H9 (cell line): ENCODE results near the gene YY1. TPM values are rescaled to one million over a fixed set of nuclear protein-coding genes. Genes with fewer than 3 reads are reported as not detected.
A peak's percentile ranks its signal among the peaks of the same experiment; 100 is the strongest.
"Not testable (repeated sequence)": the region's sequence is repeated elsewhere in the genome, so short reads cannot be mapped to it uniquely, and the experiment has no call there.

Experiments used
- DNase-seq: peaks from one replicate; pipeline ENCODE4 v3.0.0-alpha.2; 2017
- H2AFZ ChIP-seq: one replicate; pipeline ENCODE4 v1.6.1; 2013; ENCODE audit warnings: mild to moderate bottlenecking, low read length, control low read depth, moderate library complexity
- H2AK5ac ChIP-seq: 2 replicates; pipeline ENCODE4 v1.6.1; 2013; ENCODE audit warnings: low read length, control low read depth, mixed read lengths; ENCODE audit not compliant: insufficient read length
- H2BK120ac ChIP-seq: one replicate; pipeline ENCODE4 v1.6.1; 2013; ENCODE audit warnings: low read depth, mild to moderate bottlenecking, low read length, control low read depth, inconsistent platforms; ENCODE audit not compliant: poor library complexity, severe bottlenecking
- H2BK12ac ChIP-seq: 2 replicates; pipeline ENCODE4 v1.6.1; 2013; ENCODE audit warnings: low read length, control low read depth, mixed read lengths, low read depth; ENCODE audit not compliant: insufficient read length
- H2BK15ac ChIP-seq: 2 replicates; pipeline ENCODE4 v1.6.1; 2013; ENCODE audit warnings: low read depth, low read length, control low read depth
- H2BK20ac ChIP-seq: one replicate; pipeline ENCODE4 v1.6.1; 2013; ENCODE audit warnings: low read depth, mild to moderate bottlenecking, low read length, control low read depth, inconsistent platforms; ENCODE audit not compliant: poor library complexity, severe bottlenecking
- H2BK5ac ChIP-seq: 2 replicates; pipeline ENCODE4 v1.6.1; 2013; ENCODE audit warnings: low read length, control low read depth, mixed read lengths; ENCODE audit not compliant: insufficient read length
- H3K14ac ChIP-seq: 2 replicates; pipeline ENCODE4 v1.6.1; 2013; ENCODE audit warnings: low read length, control low read depth; ENCODE audit not compliant: insufficient read depth
- H3K18ac ChIP-seq: 2 replicates; pipeline ENCODE4 v1.6.1; 2013; ENCODE audit warnings: low read depth, mild to moderate bottlenecking, mixed read lengths, low read length, control low read depth; ENCODE audit not compliant: insufficient read length
- H3K23ac ChIP-seq: 2 replicates; pipeline ENCODE4 v1.6.1; 2013; ENCODE audit warnings: low read length, control low read depth, mixed read lengths, low read depth; ENCODE audit not compliant: insufficient read length
- H3K23me2 ChIP-seq: 2 replicates; pipeline ENCODE4 v1.6.1; 2013; ENCODE audit warnings: low read depth, mild to moderate bottlenecking, mixed read lengths, low read length, control low read depth; ENCODE audit not compliant: insufficient read length, poor library complexity, severe bottlenecking
- H3K27ac ChIP-seq: 2 replicates; pipeline ENCODE4 v1.5.1; 2013; ENCODE audit warnings: low read length, control low read depth, mixed read lengths, low read depth; ENCODE audit not compliant: insufficient read length
- H3K27me3 ChIP-seq: 2 replicates; pipeline ENCODE4 v1.6.1; 2013; ENCODE audit warnings: low read length, control low read depth, inconsistent platforms; ENCODE audit not compliant: insufficient read depth
- H3K4ac ChIP-seq: 2 replicates; pipeline ENCODE4 v1.6.1; 2013; ENCODE audit warnings: low read depth, mild to moderate bottlenecking, control low read depth, inconsistent platforms, low read length, moderate library complexity
- H3K4me1 ChIP-seq: 2 replicates; pipeline ENCODE4 v1.6.1; 2013; ENCODE audit warnings: low read length, control low read depth, inconsistent platforms; ENCODE audit not compliant: insufficient read depth
- H3K4me2 ChIP-seq: 2 replicates; pipeline ENCODE4 v1.6.1; 2013; ENCODE audit warnings: low read length, control low read depth, mixed read lengths; ENCODE audit not compliant: insufficient read length, insufficient read depth
- H3K56ac ChIP-seq: 2 replicates; pipeline ENCODE4 v1.6.1; 2013; ENCODE audit warnings: low read depth, mild to moderate bottlenecking, mixed read lengths, low read length, control low read depth; ENCODE audit not compliant: insufficient read length
- H3K79me1 ChIP-seq: 2 replicates; pipeline ENCODE4 v1.6.1; 2013; ENCODE audit warnings: low read depth, mild to moderate bottlenecking, moderate library complexity, low read length, control low read depth, inconsistent platforms; ENCODE audit not compliant: insufficient read depth, poor library complexity, severe bottlenecking
- H3K79me2 ChIP-seq: 2 replicates; pipeline ENCODE4 v1.6.1; 2013; ENCODE audit warnings: low read length, control low read depth, inconsistent platforms; ENCODE audit not compliant: insufficient read depth
- H3K9ac ChIP-seq: 2 replicates; pipeline ENCODE4 v1.6.1; 2013; ENCODE audit warnings: low read length, control low read depth, mixed read lengths; ENCODE audit not compliant: insufficient read length; ENCODE audit errors: extremely low read depth
- H3K9me3 ChIP-seq: one replicate; pipeline ENCODE4 v1.6.1; 2013; ENCODE audit warnings: low read depth, low read length, inconsistent platforms; ENCODE audit not compliant: control insufficient read depth
- H3T11ph ChIP-seq: one replicate; pipeline ENCODE4 v1.6.1; 2013; ENCODE audit warnings: mild to moderate bottlenecking, low read length, control low read depth, inconsistent platforms
- H4K20me1 ChIP-seq: one replicate; pipeline ENCODE4 v1.6.1; 2013; ENCODE audit not compliant: control insufficient read depth, insufficient read length, insufficient read depth
- H4K5ac ChIP-seq: 2 replicates; pipeline ENCODE4 v1.6.1; 2013; ENCODE audit warnings: low read depth, mild to moderate bottlenecking, mixed read lengths, low read length, control low read depth; ENCODE audit not compliant: insufficient read length
- H4K8ac ChIP-seq: replicated peaks from 2 replicates; pipeline ENCODE4 v1.6.1; 2013; ENCODE audit warnings: low read length, control low read depth, mixed read lengths, low read depth; ENCODE audit not compliant: insufficient read length
- H4K91ac ChIP-seq: 2 replicates; pipeline ENCODE4 v1.6.1; 2013; ENCODE audit warnings: low read depth, mild to moderate bottlenecking, moderate library complexity, mixed read lengths, low read length, control low read depth; ENCODE audit not compliant: insufficient read length
- H3K27ac Mint-ChIP-seq, 3 experiments: 2 replicates in 2 of 3; 3 replicates in 1 of 3; pipeline ENCODE4 v1.8.0; 2020 to 2021; ENCODE audit warnings: mixed read lengths in 3 of 3, mild to moderate bottlenecking in 1 of 3, moderate library complexity in 1 of 3
- H3K27me3 Mint-ChIP-seq: 2 replicates; pipeline ENCODE4 v1.8.0; 2021; ENCODE audit warnings: low read depth, mild to moderate bottlenecking, moderate library complexity, mixed read lengths
- H3K36me3 Mint-ChIP-seq, 3 experiments: 2 replicates in 2 of 3; 3 replicates in 1 of 3; pipeline ENCODE4 v1.8.0; 2020 to 2021; ENCODE audit warnings: low read depth in 3 of 3, mixed read lengths in 3 of 3; ENCODE audit not compliant: insufficient read depth in 1 of 3
- H3K4me1 Mint-ChIP-seq, 2 experiments: 2 replicates each; pipeline ENCODE4 v1.8.0; 2020; ENCODE audit warnings: mixed read lengths in 2 of 2
- H3K4me3 Mint-ChIP-seq, 2 experiments: 2 replicates in 1 of 2; 3 replicates in 1 of 2; pipeline ENCODE4 v1.8.0; 2020 to 2021; ENCODE audit warnings: mild to moderate bottlenecking in 2 of 2, mixed read lengths in 2 of 2, moderate library complexity in 1 of 2
- H3K9me3 Mint-ChIP-seq, 2 experiments: 2 replicates in 1 of 2; 3 replicates in 1 of 2; pipeline ENCODE4 v1.8.0; 2020; ENCODE audit warnings: mild to moderate bottlenecking in 2 of 2, mixed read lengths in 2 of 2, moderate library complexity in 1 of 2
- CTCF ChIP-seq: fragments of 200-600 bp; sonication (generic); conservative IDR thresholded peaks from 3 replicates; pipeline ENCODE4 v1.8.0; 2021; ENCODE audit warnings: antibody characterized with exemption, mild to moderate bottlenecking
- WGBS: extraction: QIAGEN DNeasy Blood & Tissue Kit; methylation state at CpG from one replicate; pipeline ENCODE4 v1.1.7; 2013; ENCODE audit warnings: missing lambda C conversion rate, low lambda C conversion rate, mixed read lengths; ENCODE audit not compliant: insufficient read length; ENCODE audit errors: extremely low coverage; 5-methylcytosine and 5-hydroxymethylcytosine counted together
- total RNA-seq: library from RNA; stranded (reverse); gene quantifications from 2 replicates; pipeline ENCODE4 v1.2.1, GENCODE V29; 2021

The YY1 gene
- total RNA-seq, 1 experiment from 2014 or later = 103 TPM

GRCh38 chr14:100307766-100308426, 69.0 kb downstream of the YY1 start:
- TF ChIP-seq CTCF = no peak
- Mint-ChIP-seq H3K27ac (no peak overlapping the region; a peak in 1 of 7 replicates), H3K4me1 (peaks cover 53 to 65% of the 10 kb centered on the region in 2 experiments), H3K4me3 (peak overlapping the region; percentile 86 to 94), H3K36me3 (peaks cover 2 to 6% (median 6%) of the 10 kb centered on the region in 3 experiments; a peak in 6 of 7 replicates), H3K27me3 (peaks cover 1% of the 10 kb centered on the region), H3K9me3 (no peaks in the 10 kb centered on the region; a peak in 1 of 5 replicates)
- Histone ChIP-seq H3K4me1 (no peaks in the 10 kb centered on the region; the same call in 1 of the 2 replicates), H3K14ac (no peak overlapping the region), H3K4me2 (peak overlapping the region; percentile 73), H3K79me1 (peaks cover 3% of the 10 kb centered on the region), H3K9me3 (no peaks in the 10 kb centered on the region), H4K8ac (no peak overlapping the region), H3K9ac (no peak overlapping the region), H3K4ac (no peak overlapping the region), H3K27ac (no peak overlapping the region), H3T11ph (no peak overlapping the region), H4K20me1 (peaks cover 4% of the 10 kb centered on the region), H2BK12ac (no peak overlapping the region), H3K23ac (no peak overlapping the region), H3K27me3 (no peaks in the 10 kb centered on the region; the same call in 1 of the 2 replicates), H4K91ac (no peak overlapping the region), H2BK120ac (no peak overlapping the region), H3K23me2 (peaks cover 16% of the 10 kb centered on the region), H2BK15ac (no peak overlapping the region), H2AK5ac (no peak overlapping the region), H2BK5ac (no peak overlapping the region), H3K79me2 (peaks cover 7% of the 10 kb centered on the region; the same call in 1 of the 2 replicates), H2BK20ac (no peak overlapping the region), H4K5ac (no peak overlapping the region), H2AFZ (no peak overlapping the region), H3K56ac (no peak overlapping the region), H3K18ac (no peak overlapping the region)
- no peak for DNase-seq
- no CpG with 5 or more reads among the region's 5 CpGs for WGBS

GRCh38 chr14:100308427-100308792, 69.5 kb downstream of the YY1 start:
- not testable (repeated sequence) for H3K4me2 ChIP-seq, H3T11ph ChIP-seq, H3K14ac ChIP-seq, H3K79me2 ChIP-seq, H3K27me3 Mint-ChIP-seq, H3K9me3 ChIP-seq, H2BK120ac ChIP-seq, H2AK5ac ChIP-seq, H4K8ac ChIP-seq, H3K9me3 Mint-ChIP-seq, H3K36me3 Mint-ChIP-seq, H3K56ac ChIP-seq, H2BK15ac ChIP-seq, H3K4ac ChIP-seq, H4K20me1 ChIP-seq, H2AFZ ChIP-seq, H3K4me1 ChIP-seq, H2BK12ac ChIP-seq, H3K79me1 ChIP-seq, H2BK20ac ChIP-seq, H4K91ac ChIP-seq, H3K27ac ChIP-seq, H3K23ac ChIP-seq, H4K5ac ChIP-seq, H2BK5ac ChIP-seq, H3K9ac ChIP-seq, DNase-seq, H3K27me3 ChIP-seq, H3K18ac ChIP-seq
- peaks cover 50 to 63% of the 10 kb centered on the region in 2 experiments for H3K4me1 Mint-ChIP-seq
- peak overlapping the region in 1 of 3 experiments; percentile 20; a peak in 1 of 7 replicates for H3K27ac Mint-ChIP-seq
- peaks cover 16% of the 10 kb centered on the region for H3K23me2 ChIP-seq
- peak overlapping the region in 1 of 2 experiments; percentile 13; a peak in 1 of 5 replicates for H3K4me3 Mint-ChIP-seq
- WGBS = no CpG with 5 or more reads among the region's 6 CpGs
